Erythroblast (primary cell): ENCODE results near the gene PTPRM.

Experiments
- GATA1 ChIP-seq: IDR thresholded peaks from 2 replicates; pipeline ENCODE4 v1.6.1; 2011; ENCODE audit warnings: low read depth, mild to moderate bottlenecking, control low read depth, low read length, moderate library complexity
- POLR2A ChIP-seq: IDR thresholded peaks from 2 replicates; pipeline ENCODE4 v1.6.1; 2011; ENCODE audit warnings: mild to moderate bottlenecking, low read length

DNA sequence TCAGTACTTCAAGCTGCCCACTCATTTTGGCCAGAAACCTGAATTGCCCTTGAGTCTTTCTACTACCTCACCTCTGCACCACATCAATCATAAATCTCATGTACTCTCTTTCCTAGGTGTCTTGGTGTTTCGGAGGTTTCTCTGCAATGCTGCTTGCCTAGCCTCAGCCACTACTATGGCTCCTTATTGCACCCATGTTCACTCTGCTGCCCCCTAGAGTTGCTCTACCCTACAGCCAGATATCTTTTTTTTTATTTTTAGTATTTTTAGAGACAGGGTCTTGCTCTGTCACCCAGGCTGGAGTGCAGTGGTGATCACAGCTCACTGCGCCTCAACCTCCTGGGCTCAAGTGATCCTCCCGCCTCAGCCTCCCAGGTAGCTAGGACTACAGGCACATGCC lies 413.0 kb downstream of the PTPRM start:
- TF ChIP-seq GATA1 (no peak), POLR2A (no peak)
